GM21528 (cell line): Measurements from ENCODE around the gene KIAA1217.

ENCODE experiments used
- ATAC-seq: cut with Tn5 transposase; IDR thresholded peaks from one replicate; pipeline ENCODE4 v1.9.1; 2021; ENCODE audit warnings: mild to moderate bottlenecking, moderate library complexity; ENCODE audit not compliant: unreplicated experiment, low FRiP score

Gene KIAA1217

DNA sequence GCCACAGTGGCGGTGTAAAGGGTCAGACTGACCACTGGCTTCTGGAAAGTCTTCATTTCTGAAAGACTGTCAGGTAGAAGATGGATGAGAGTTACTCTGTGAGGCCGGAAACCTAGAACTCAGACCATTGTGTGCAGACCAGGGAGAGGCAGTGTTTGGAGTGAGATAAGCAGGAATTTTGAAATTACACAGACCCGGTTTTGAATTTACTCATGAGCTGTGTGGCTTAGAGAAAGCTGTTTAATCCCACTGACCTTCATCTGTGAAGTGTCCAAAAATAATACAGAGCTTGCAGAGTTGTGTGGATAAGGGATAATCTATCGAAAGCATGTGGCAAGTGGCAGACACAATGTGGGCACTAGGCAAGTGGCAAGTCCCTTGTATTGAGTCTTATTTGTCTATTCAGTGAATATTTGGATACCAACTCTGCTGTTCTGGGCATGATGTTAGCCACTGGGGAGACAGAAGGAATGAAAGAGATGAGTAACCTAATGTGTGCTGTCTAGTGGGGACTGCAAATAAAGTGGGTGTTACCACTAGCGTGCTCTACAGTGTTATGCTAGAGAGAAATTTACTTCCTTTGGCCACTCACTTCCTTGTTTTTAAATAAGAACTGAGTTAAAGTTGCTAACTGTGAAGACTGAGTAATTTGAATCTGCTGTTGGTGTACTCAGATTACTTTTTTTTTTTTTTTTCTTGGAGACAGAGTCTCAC, 69.4 kb downstream of the KIAA1217 start:
- no peak for ATAC-seq

DNA sequence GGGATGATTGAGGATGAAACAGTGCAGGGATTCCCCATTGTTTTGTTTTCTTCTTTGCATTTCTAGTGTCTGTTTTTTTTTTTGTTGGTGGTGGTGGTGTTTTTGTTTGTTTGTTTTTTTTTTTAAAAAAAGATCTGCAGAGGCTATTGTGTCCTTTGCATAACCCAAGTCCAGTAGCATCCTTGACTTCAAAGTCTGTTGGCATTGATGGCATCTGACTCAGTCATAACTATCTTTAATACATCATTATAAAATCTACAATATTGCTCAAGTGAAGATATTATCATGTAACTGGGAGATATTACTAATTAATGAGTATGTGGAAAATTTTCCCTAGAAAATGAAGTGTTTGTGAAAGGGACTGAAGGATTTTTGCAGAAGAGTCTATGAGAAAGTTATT, 70.2 kb downstream of the KIAA1217 start:
- no peak for ATAC-seq

DNA sequence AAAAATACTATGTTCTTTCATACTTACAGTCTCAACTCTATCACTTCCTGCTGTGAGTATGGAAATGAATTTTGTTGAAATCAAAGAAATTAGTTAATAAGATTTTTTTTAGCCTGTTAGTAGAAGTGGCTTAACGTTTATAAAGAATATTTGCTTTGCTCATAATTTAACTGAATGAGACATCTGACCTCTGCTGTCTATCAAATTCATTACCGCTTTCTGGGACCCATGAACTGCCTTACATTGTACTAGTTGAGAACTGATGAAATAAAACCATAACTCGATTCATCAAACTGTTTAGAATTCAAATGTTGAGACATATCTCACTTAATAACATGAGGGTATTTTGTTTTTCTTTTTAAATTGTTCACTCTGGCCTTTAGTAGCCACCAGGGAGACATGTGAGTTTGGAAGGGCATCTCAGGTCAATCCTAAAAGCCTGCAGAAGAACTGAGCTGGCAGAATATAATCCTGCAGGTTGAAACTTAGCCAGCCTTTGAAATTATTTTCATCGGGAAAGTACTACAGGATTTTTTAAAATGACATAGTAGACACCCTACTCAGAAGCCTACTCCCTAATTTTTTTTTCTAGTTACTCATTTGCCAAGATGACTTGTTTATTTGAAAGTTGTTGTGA, 78.7 kb downstream of the KIAA1217 start:
- ATAC-seq, result no peak

DNA sequence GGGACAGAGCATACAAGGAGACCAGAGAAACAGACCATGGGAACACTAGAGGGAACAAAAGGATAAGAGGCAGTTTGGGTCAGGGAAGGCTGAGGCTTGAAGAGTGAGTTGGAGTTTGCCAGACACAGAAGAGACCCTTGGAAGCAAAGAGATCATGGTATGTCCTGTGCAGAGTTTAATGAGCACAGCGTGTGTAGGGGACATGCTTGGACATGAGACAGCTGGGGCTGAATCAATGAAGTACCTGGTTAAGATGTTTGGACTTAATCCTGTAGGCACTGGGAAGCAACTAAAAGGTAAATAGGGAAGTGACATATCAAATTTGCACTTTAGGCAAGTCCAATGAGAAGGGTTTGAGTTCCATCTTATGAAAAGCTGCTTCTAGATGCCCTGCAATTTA, 79.6 kb downstream of the KIAA1217 start:
- no peak for ATAC-seq

DNA sequence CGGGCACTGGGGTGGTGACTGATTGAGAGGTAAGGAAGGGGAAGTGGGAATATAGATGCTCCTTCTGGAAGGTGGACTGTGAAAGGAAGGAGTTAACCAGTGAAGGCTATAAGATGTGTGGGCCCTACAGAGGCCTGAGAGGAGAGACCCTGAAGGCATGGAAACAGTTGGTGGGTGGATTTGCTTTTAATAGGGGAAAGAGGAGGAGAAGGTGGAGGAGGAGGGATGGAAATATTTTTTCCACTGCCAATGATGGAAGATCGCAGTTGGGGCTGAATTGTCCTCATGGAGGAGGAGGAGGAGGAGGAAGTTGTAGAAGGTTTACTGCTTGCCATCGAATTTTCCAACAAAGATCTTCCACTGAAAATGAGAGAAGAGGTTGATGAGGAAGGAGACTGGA, 80.3 kb downstream of the KIAA1217 start:
- no peak for ATAC-seq

DNA sequence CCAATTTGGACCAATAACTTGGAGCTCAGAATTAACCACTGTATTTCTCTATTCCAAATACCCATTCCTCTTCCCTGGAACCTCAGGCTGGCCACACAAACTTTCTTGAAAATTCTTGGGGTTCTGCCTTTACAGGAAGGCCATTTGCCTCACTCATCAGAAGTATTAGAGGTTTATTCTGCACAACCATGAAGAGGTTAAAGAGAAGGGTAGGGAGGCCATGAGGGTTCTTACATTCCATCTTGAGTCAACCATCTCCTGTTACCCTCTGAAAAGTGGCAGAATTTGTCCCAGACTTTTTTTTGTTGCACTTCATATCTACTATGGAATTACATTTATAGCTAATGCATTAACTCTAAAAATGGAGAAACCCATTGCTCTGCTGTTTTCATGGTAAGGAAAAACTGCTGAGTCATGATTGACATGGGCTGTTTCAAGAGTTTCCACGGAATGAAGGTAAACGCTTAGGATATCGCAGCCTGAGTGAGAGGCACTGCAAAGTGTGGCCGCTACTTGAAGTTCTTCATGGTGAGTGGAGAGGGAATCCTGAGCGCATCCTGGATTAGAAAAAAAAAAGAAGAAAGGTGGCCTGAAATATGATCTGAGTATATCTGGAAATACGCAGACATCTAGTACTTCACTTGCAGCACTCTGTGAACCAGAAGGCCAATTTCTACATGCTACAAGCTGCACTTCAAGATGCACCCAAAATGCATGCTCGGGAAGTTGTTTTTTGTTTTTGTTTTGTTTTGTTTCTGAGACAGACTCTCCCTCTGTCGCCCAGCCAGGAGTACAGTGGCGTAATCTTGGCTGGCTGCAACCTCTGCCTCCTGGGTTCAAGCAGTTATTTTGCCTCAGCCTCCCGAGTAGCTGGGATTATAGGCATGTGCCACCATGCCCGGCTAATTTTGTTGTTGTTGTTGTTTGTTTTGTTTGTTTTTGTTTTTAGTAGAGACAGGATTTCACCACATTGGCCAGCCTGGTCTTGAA, 83.7 kb downstream of the KIAA1217 start:
- no peak for ATAC-seq

DNA sequence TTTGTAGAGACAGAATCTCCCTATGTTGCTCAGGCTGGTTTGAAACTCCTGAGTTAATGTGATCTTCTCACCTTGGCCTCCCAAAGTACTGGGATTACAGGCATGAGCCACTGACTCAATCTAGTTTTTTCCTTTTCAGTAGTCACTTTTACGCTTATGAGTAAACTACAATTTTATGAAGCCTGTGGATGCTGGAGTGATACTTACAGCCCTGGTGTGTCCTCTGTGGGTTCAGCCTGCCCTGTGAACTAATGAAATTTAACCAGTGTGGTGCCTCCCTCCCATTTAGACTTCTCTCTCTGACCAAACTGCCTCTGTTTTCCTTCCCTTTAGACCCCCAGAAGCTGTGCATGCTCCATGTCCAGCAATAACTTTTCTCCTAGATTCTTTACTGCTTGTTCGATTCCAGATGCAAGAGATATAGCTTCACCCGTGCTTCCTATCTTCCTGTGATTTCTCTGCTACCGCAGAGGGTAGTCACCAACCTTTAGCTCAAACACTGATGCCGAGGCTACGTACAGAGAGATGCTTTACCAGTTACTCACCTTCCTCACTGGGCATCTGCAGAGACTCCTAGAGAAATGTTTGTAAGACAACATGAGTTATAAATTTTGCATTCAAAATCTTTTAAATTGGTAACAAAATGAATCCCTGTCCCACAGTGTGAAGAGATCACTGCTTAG, 90.8 kb downstream of the KIAA1217 start:
- no peak for ATAC-seq

DNA sequence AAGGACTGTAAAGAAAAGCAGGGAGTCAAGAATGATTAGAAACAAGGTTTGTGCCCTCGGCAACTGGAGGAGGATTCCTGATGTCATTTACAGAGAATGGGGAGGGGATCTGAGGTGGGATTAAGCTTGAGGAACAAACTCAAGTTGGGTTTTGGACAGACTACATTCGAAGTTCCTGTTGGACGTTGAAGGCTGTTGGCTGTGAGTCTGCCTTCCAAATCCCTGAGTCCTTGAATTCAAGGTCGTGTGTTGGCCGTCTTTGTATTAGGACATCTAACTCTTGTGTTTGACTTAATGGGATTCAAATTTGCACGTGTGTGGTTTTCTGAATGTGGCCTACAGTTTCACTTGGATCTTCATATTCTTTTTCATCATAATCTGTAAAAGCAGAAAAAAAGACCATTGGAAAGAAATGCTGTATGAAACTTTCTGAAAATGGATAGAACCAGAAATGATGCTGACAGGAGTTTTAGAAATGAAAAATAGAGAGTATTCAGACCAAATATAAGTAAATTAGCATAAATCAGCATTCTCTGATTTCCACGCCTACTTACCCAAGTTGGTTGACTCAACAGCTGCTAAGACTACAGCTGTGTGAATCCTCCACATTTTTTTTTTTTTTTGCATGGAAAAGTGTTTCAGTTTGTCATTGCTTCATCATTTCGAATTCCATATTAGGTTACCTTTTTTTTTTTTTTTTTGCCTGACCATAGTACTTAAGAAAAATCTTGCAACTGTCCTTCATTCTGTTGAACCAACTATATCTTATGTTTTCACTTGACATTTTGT, 94.8 kb downstream of the KIAA1217 start:
- no peak for ATAC-seq

DNA sequence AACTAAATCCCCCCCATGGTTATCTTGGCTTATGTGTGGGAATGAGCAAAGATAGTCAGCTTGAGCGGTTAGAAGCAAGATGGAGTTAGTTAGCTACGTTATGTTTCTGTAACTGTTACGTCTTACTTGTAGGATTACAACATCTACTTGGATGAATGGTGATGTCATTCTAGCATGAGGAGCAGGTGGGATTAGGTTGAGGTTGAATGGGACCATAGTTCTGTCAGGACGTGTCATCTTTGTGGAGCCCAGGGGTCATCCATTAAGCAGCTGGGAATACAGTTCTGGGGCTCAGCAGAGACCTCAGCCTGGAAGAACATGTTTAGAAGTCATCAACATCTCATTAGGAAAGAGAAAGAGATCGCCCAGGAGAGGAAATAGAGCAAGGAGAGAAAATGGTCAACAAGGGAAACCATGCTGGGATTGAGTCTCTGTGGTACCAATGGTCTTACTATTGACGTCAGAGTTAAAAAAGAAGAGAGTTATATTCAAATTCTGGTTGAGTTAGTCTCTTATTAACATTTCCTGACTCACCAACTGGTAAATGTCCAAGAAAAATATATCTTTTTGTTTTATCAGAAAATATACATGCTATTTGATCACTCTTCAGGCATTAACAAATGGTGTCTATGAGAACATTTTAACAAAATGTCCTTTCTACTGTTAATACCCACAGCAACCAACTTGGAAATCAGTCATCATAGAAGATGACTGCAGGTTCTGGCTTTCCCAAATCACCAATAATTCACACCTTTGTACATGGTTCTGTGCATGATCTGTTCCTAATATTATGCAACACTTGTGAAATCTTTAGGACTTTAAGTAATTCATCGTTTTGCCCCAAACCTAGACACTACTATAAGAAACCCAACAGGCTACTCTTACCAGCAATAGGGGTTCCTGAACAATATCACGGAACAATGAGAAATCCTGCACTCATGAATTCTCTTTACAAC, 96.9 kb downstream of the KIAA1217 start:
- no peak for ATAC-seq

DNA sequence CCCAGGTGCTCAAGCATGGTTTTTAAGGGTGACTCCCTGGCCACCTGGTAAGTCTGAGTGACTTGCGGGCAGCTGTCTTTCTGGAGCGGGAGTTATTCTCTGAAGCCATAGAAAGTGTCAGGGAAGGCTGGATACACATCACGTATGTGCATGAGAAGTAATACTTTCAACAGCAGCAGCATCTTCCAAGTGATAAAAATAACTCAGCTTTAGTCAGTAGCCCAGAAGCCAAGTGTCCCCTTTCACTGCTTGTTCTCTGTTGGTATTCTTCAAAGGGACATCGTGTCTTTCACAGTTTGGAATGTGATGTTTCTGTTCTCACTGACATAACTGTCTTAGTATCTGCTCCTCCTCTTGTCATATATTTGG, 97.6 kb downstream of the KIAA1217 start:
- ATAC-seq, result no peak

DNA sequence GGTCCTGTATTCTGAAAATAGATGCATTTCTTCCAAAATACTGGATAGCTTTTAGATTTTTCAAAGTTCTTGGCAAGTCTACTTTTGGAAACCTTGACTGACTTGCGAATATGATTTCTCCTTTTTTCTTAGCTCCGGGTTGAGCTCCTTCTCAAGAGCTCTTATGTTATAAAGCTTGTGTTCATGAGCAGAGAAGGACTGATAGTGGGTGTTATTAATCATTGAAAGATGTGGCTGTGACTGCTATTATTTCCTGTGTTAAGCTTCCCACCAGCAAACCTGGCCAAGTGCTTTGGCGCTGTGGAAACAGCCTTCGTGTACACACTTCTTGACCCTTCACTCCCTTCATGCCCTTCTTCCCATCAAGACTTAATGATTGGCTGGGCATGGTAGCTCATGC, 98.2 kb downstream of the KIAA1217 start:
- no peak for ATAC-seq

DNA sequence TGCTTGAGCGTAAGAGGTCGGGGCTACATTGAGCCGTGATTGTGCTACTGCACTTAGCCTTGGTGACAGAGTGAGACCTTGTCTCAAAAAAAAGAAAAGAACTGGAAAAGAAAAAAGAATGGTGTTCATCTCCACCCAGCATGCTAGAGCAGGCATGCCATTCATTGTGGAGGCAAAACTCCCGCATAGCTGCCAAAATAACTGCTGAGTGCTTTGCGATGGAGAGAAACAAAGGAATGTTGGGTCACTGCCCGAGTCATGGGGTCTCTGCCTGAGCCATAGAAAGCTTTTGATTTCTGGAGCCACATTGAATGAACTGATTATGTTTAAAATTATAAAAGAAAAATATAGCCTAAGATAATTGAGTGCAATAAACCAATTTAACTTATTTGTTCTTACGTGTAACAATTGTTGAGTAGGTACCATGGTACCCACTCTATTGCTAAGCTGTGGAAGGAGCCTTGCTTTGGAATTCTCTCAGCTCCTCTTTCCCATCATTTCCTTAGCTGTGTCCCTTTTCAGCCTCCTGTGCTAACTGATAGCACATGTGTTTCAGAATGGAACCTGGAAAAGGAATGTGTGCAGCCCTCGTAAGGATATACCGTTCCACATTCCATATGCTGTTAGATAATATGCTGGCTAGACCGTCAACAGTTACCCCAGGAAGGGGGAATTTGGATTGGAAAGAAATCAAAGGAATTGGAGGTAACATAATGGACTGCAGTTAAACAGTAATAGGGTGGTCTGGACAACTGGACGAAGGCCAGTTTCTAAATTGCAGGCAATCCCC, 99.0 kb downstream of the KIAA1217 start:
- ATAC-seq, result no peak

DNA sequence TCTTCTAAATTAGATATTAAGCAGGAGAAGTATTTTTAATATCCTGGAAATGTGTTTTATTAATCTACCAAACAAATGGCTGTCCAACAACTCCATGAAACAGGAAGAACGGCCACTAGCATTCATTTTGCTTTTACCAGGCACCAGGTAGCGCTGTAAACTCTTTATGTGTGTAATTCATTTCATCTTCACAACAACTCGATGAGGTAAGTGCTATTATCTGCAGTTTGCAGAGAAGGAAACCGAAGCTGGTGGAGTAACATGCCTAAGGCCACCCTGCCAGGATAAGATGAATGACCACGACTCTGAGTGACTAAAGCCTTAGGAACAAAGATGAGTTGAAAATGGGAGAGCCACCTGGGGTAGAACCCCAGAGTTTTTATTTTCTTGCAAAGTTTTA, 101.2 kb downstream of the KIAA1217 start:
- ATAC-seq, result no peak

DNA sequence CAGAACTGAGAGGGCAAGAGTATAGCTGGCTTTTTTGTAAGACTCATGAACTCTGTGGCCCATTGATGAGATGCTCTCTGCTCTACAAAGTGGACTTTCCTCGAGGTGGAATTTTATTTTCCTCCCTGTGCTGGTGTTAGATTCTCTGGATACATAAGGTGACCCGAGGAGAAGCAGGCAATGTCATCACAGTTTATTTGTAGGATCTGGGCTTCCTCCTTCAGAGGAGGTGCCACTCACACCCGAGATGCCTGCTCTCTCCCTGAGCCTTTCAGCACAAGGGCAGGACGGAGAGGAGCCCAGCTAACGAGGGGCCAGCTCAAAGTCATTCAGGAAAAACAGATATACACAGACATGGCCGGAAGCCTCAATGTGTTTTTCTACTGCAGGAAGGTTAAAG, 103.0 kb downstream of the KIAA1217 start:
- no peak for ATAC-seq

DNA sequence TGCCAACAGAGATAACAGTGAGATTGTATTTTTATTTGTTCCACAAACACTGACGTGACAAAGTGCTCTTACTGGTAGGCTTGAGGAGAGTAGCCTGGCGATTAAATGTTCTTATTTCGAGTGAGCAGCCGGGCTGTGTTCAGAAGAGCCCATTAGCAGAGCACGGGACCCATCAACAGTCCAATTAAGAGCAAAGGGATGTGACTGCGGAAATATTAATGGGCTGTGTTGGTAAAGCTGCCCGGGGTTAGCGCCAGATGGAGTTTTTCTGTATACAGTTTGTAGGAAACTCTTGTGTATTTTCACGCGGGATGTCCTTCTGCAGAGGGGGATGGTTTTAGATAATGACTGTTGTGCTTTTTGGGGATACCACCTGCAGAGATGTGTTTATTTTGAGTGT, 104.3 kb downstream of the KIAA1217 start:
- no peak for ATAC-seq

DNA sequence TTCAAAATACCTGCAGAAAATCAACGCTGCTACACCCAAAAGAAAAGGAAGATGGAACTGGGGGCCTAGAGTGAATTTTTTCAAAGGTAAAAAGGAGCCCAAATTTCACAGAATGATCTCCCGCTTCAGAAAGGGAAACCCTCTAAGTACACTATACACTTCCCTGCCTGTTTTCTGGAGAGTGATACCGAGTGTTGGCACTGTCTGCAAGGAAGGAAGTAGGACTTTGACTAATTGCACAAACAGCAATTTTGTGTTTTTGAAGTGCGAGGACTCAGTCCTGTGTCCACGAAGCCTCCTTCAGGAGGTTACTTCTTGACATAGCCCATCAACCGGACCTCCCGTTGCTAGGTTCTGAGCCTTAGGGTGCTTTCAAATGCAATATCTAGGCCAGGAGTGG, 106.3 kb downstream of the KIAA1217 start:
- no peak for ATAC-seq

DNA sequence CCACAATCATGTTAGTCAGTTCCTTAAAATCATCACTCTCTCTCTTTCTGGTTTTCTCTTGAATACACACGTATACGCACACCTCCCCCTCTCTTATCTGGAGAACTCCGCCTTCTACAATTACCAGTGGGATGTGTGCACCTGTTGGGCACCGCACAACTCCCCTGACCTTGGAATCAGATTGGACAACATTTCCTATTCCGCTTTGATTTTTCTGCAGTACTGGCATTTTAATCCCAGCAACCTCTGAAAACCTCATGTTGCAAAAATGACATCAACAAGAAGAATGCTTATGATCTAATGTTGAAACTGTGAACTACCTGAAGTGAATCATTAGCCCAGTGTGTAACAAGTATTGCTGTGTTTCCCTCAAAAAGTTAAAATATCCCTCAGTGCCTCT, 109.6 kb downstream of the KIAA1217 start:
- no peak for ATAC-seq

DNA sequence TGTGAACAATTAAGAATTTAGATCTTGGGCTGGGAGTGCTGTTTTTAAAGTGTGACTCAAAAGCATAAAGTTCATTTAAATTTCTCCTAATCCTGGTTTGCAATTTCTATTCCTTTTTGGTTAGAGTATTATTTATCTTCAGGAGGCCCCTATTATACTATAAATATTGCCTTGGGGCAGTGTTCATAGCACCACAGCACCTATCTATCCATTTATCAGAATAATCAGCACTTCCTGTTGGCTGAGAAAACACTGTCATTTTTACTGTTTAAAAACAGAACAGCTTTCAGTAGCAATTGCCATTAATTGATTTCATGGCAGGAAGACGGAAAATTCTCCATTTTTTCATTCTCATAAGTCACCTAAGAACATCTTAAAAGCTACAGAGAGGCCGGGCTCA, 111.4 kb downstream of the KIAA1217 start:
- no peak for ATAC-seq
